GM19043 (cell line): Measurements from ENCODE around the gene BMF.
A peak's percentile ranks its signal among the peaks of the same experiment; 100 is the strongest.
"Not testable (repeated sequence)": the region's sequence is repeated elsewhere in the genome, so short reads cannot be mapped to it uniquely, and the experiment has no call there.

Experiments
- ATAC-seq: cut with Tn5 transposase; IDR thresholded peaks from one replicate; pipeline ENCODE4 v1.9.1; 2021; ENCODE audit warnings: low read depth; ENCODE audit not compliant: unreplicated experiment

The BMF gene

GRCh38 chr15:40108855-40109735, at the start of gene BMF:
TSS of gene BMF (minus strand) at chr15:40108879. CDS start at chr15:40106086, 2,793 bp downstream.
- ATAC-seq = peak; percentile 50

- no peak for ATAC-seq
These were observed 49.2 kb upstream of the BMF start for GRCh38 chr15:40157778-40158447.

- no peak for ATAC-seq
These were observed 46.7 kb upstream of the BMF start for GRCh38 chr15:40155270-40155910.

- ATAC-seq = not testable (repeated sequence)
These were observed 46.1 kb upstream of the BMF start for GRCh38 chr15:40154821-40155220.

GRCh38 chr15:40151991-40152390, 43.3 kb upstream of the BMF start:
- ATAC-seq = no peak

- no peak for ATAC-seq
These were observed 42.8 kb upstream of the BMF start for GRCh38 chr15:40151499-40151898.

GRCh38 chr15:40150163-40150925, 41.7 kb upstream of the BMF start:
- no peak for ATAC-seq

- ATAC-seq = no peak
These were observed 40.7 kb upstream of the BMF start for GRCh38 chr15:40149339-40149738.

GRCh38 chr15:40146037-40146436, 37.4 kb upstream of the BMF start:
- ATAC-seq = no peak

GRCh38 chr15:40142428-40142827, 33.7 kb upstream of the BMF start:
- ATAC-seq = no peak

GRCh38 chr15:40138201-40138570, 29.5 kb upstream of the BMF start:
- ATAC-seq = not testable (repeated sequence)

GRCh38 chr15:40137303-40138200, 28.9 kb upstream of the BMF start:
- no peak for ATAC-seq

- ATAC-seq = no peak
These were observed 28.0 kb upstream of the BMF start for GRCh38 chr15:40136470-40137302.

- ATAC-seq = not testable (repeated sequence)
These were observed 27.3 kb upstream of the BMF start for GRCh38 chr15:40135846-40136450.

GRCh38 chr15:40134885-40135284, 26.2 kb upstream of the BMF start:
- no peak for ATAC-seq

- ATAC-seq = no peak
These were observed 24.9 kb upstream of the BMF start for GRCh38 chr15:40133544-40133943.

GRCh38 chr15:40130799-40131502, 22.3 kb upstream of the BMF start:
- no peak for ATAC-seq

- ATAC-seq = no peak
These were observed 21.4 kb upstream of the BMF start for GRCh38 chr15:40130118-40130517.
